Astrocyte (in vitro differentiated cells and primary cell): ENCODE results near the gene SLC4A2. TPM values are rescaled to one million over a fixed set of nuclear protein-coding genes. Genes with fewer than 3 reads are reported as not detected.

ENCODE experiments used
- DNase-seq: peaks from one replicate; pipeline ENCODE4 v3.0.0-alpha.2; 2010; ENCODE audit warnings: low read depth
- FAIRE-seq: peaks from 2 replicates; lab custom pipeline; 2011; peaks lifted over from hg19 to GRCh38; lab: Jason Lieb, UNC
- H2AFZ ChIP-seq: 2 replicates; pipeline ENCODE4 v1.6.0; 2012; ENCODE audit warnings: low read depth, low read length, inconsistent platforms
- H3K27ac ChIP-seq: 2 replicates; pipeline ENCODE4 v1.5.1; 2011; ENCODE audit warnings: low read depth, low read length, inconsistent platforms
- H3K27me3 ChIP-seq: 2 replicates; pipeline ENCODE4 v1.6.0; 2011; ENCODE audit warnings: low read length, inconsistent platforms; ENCODE audit not compliant: insufficient read depth
- H3K36me3 ChIP-seq: 2 replicates; pipeline ENCODE4 v1.5.1; 2011; ENCODE audit warnings: low read length, inconsistent platforms; ENCODE audit not compliant: insufficient read depth
- H3K4me1 ChIP-seq: 2 replicates; pipeline ENCODE4 v1.5.1; 2011; ENCODE audit warnings: low read length, inconsistent platforms; ENCODE audit not compliant: insufficient read depth
- H3K4me2 ChIP-seq: 2 replicates; pipeline ENCODE4 v1.6.0; 2012; ENCODE audit warnings: low read length, inconsistent platforms
- H3K4me3 ChIP-seq: 2 replicates; pipeline ENCODE4 v1.5.1; 2011; ENCODE audit warnings: low read depth, mild to moderate bottlenecking, low read length, inconsistent platforms; ENCODE audit not compliant: insufficient read depth
- H3K79me2 ChIP-seq: 2 replicates; pipeline ENCODE4 v1.6.0; 2012; ENCODE audit warnings: mild to moderate bottlenecking, low read length, inconsistent platforms; ENCODE audit not compliant: insufficient read depth
- H3K9ac ChIP-seq: 2 replicates; pipeline ENCODE4 v1.6.0; 2012; ENCODE audit warnings: mild to moderate bottlenecking, low read length, inconsistent platforms
- H3K9me3 ChIP-seq: 2 replicates; pipeline ENCODE4 v1.5.1; 2012; ENCODE audit warnings: low read depth, mild to moderate bottlenecking, low read length, inconsistent platforms; ENCODE audit not compliant: insufficient read depth
- H4K20me1 ChIP-seq: 2 replicates; pipeline ENCODE4 v1.6.0; 2012; ENCODE audit warnings: low read length, inconsistent platforms; ENCODE audit not compliant: insufficient read depth
- H3K27ac Mint-ChIP-seq: one replicate; pipeline ENCODE4 v1.8.0; 2021; ENCODE audit warnings: mild to moderate bottlenecking, mixed read lengths; ENCODE audit not compliant: unreplicated experiment
- H3K27me3 Mint-ChIP-seq: one replicate; pipeline ENCODE4 v1.8.0; 2021; ENCODE audit warnings: low read depth, mixed read lengths; ENCODE audit not compliant: unreplicated experiment
- H3K36me3 Mint-ChIP-seq: one replicate; pipeline ENCODE4 v1.8.0; 2021; ENCODE audit warnings: low read depth, mixed read lengths; ENCODE audit not compliant: unreplicated experiment
- H3K4me1 Mint-ChIP-seq: one replicate; pipeline ENCODE4 v1.8.0; 2021; ENCODE audit warnings: low read depth, mixed read lengths; ENCODE audit not compliant: unreplicated experiment
- H3K4me3 Mint-ChIP-seq: one replicate; pipeline ENCODE4 v1.8.0; 2021; ENCODE audit warnings: mild to moderate bottlenecking, moderate library complexity, mixed read lengths; ENCODE audit not compliant: unreplicated experiment
- H3K9me3 Mint-ChIP-seq: one replicate; pipeline ENCODE4 v1.8.0; 2021; ENCODE audit warnings: mild to moderate bottlenecking, mixed read lengths; ENCODE audit not compliant: unreplicated experiment
- CTCF ChIP-seq: IDR thresholded peaks from 2 replicates; pipeline ENCODE4 v1.5.1; 2011; ENCODE audit warnings: low read depth, mild to moderate bottlenecking, inconsistent platforms, low read length, moderate library complexity; ENCODE audit not compliant: insufficient read depth
- EZH2 ChIP-seq: IDR thresholded peaks from 2 replicates; pipeline ENCODE4 v1.6.1; 2012; ENCODE audit warnings: mild to moderate bottlenecking, low read length, inconsistent platforms; ENCODE audit not compliant: insufficient read depth
- total RNA-seq: library from RNA; stranded (reverse); gene quantifications from 2 replicates; pipeline ENCODE4 v1.2.1, GENCODE V29; 2021

The SLC4A2 gene
- total RNA-seq, 1 donor from 2014 or later: 302 TPM

- peak overlapping the region; percentile 67 for H3K9ac ChIP-seq
- no peaks in the 10 kb centered on the region for H3K9me3 ChIP-seq
- H3K36me3 ChIP-seq: peaks cover 18% of the 10 kb centered on the region
- peaks cover 23% of the 10 kb centered on the region for H3K4me1 Mint-ChIP-seq
- no peak overlapping the region for H2AFZ ChIP-seq
- FAIRE-seq (no peak), DNase-seq (peak; percentile 75)
- H3K4me1 ChIP-seq: peaks cover 48% of the 10 kb centered on the region
- peak overlapping the region; percentile 91 for H3K4me2 ChIP-seq
- no peak overlapping the region for H3K27ac Mint-ChIP-seq
- no peaks in the 10 kb centered on the region for H3K27me3 ChIP-seq
- peak overlapping the region; percentile 18 for H3K4me3 ChIP-seq
- H3K9me3 Mint-ChIP-seq: no peaks in the 10 kb centered on the region
- no peak for TF ChIP-seq CTCF
- TF ChIP-seq EZH2: no peak
- H3K27me3 Mint-ChIP-seq: no peaks in the 10 kb centered on the region
- peak overlapping the region; percentile 74 for H3K4me3 Mint-ChIP-seq
- H3K36me3 Mint-ChIP-seq: peaks cover 8% of the 10 kb centered on the region
- peak overlapping the region; percentile 93 for H3K27ac ChIP-seq
- peaks cover 62% of the 10 kb centered on the region for H4K20me1 ChIP-seq
- peaks cover 53% of the 10 kb centered on the region for H3K79me2 ChIP-seq
Measured at GRCh38 chr7:151062399-151063211, 3.2 kb downstream of the SLC4A2 start.

GRCh38 chr7:151063212-151063561 is 3.8 kb downstream of the SLC4A2 start:
- Histone ChIP-seq H4K20me1 (peaks cover 68% of the 10 kb centered on the region), H3K4me3 (peak overlapping the region; percentile 23), H2AFZ (no peak overlapping the region), H3K27me3 (no peaks in the 10 kb centered on the region), H3K27ac (peak overlapping the region; percentile 51), H3K4me2 (peak overlapping the region; percentile 77), H3K36me3 (peaks cover 21% of the 10 kb centered on the region), H3K4me1 (peaks cover 45% of the 10 kb centered on the region), H3K79me2 (peaks cover 53% of the 10 kb centered on the region), H3K9ac (peak overlapping the region; percentile 58), H3K9me3 (no peaks in the 10 kb centered on the region)
- TF ChIP-seq EZH2: no peak
- H3K27ac Mint-ChIP-seq: peak overlapping the region; percentile 94
- FAIRE-seq (no peak), DNase-seq (peak; percentile 57)
- no peaks in the 10 kb centered on the region for H3K9me3 Mint-ChIP-seq
- H3K4me3 Mint-ChIP-seq: peak overlapping the region; percentile 79
- H3K36me3 Mint-ChIP-seq: peaks cover 11% of the 10 kb centered on the region
- H3K4me1 Mint-ChIP-seq: peaks cover 27% of the 10 kb centered on the region
- H3K27me3 Mint-ChIP-seq: no peaks in the 10 kb centered on the region

GRCh38 chr7:151064454-151064853 is 5.1 kb downstream of the SLC4A2 start:
- DNase-seq (no peak), FAIRE-seq (no peak)
- Histone ChIP-seq H3K27me3 (no peaks in the 10 kb centered on the region), H3K27ac (no peak overlapping the region), H3K4me1 (peaks cover 35% of the 10 kb centered on the region), H3K79me2 (peaks cover 57% of the 10 kb centered on the region), H2AFZ (no peak overlapping the region), H3K36me3 (peaks cover 27% of the 10 kb centered on the region), H3K9me3 (no peaks in the 10 kb centered on the region), H3K9ac (no peak overlapping the region), H3K4me3 (no peak overlapping the region), H3K4me2 (no peak overlapping the region), H4K20me1 (peaks cover 75% of the 10 kb centered on the region)
- Mint-ChIP-seq H3K27ac (no peak overlapping the region), H3K27me3 (no peaks in the 10 kb centered on the region), H3K9me3 (no peaks in the 10 kb centered on the region), H3K4me3 (no peak overlapping the region), H3K36me3 (peaks cover 11% of the 10 kb centered on the region), H3K4me1 (peaks cover 19% of the 10 kb centered on the region)
- TF ChIP-seq CTCF (no peak), EZH2 (no peak)
